HepG2 (cell line): ENCODE data around the gene GRM7. TPM values are rescaled to one million over a fixed set of nuclear protein-coding genes. Genes with fewer than 3 reads are reported as not detected.

ENCODE experiments used
- ATAC-seq: fragments of 200-7000 bp; cut with Tn5 transposase; 3 replicates; pipeline ENCODE4 v1.9.1; 2020; ENCODE audit warnings: mild to moderate bottlenecking, moderate library complexity
- BruUV-seq: library from RNA; stranded (reverse); fragments of 400-500 nt; replicated peaks from 2 replicates; lab custom pipeline; 2021; lab: Mats Ljungman, UMichigan
- CTCF ChIA-PET: fragments of 300-600 bp; formaldehyde crosslinking; extraction: SDS; loops from one replicate; lab custom pipeline; 2021; ENCODE audit warnings: low total read pairs, inconsistent platforms, low intra/inter-chr PET ratio; lab: Yijun Ruan, JAX
- POLR2A ChIA-PET: fragments of 350-600 bp; sonication (Branson Sonifier 250); formaldehyde crosslinking; loops from one replicate; lab custom pipeline; 2020; ENCODE audit warnings: antibody characterized with exemption, inconsistent platforms; lab: Yijun Ruan, JAX
- DNase-seq: peaks from one replicate; pipeline ENCODE4 v3.0.0-alpha.2; 2015; ENCODE audit warnings: low spot score
- FAIRE-seq: peaks from 3 replicates; lab custom pipeline; 2011; peaks lifted over from hg19 to GRCh38; lab: Jason Lieb, UNC
- H2AFZ ChIP-seq: one replicate; pipeline ENCODE4 v1.6.1; 2011; ENCODE audit warnings: low read length, inconsistent platforms
- H3K27ac ChIP-seq: fragments of 300-600 bp; 3 replicates; pipeline ENCODE4 v1.8.0; 2011; ENCODE audit warnings: mixed run types, mild to moderate bottlenecking, mixed read lengths, low read length, inconsistent platforms; ENCODE audit not compliant: insufficient read depth; ENCODE audit errors: extremely low read length
- H3K27me3 ChIP-seq, 2 experiments: fragments of 200-600 bp in 1 of 2; 2 replicates in 1 of 2; 3 replicates in 1 of 2; pipeline versions ENCODE4 v1.6.0 to v1.8.0; 2011; ENCODE audit warnings: low read length in 2 of 2, mild to moderate bottlenecking in 2 of 2, moderate library complexity in 2 of 2, inconsistent platforms in 1 of 2; ENCODE audit not compliant: insufficient read depth in 2 of 2, control insufficient read depth in 1 of 2
- H3K36me3 ChIP-seq, 2 experiments: fragments of 200-600 bp in 1 of 2; replicated peaks in 1 of 2; 2 replicates in 1 of 2; 3 replicates in 1 of 2; pipeline versions ENCODE4 v1.5.1 to v1.8.0; 2011; ENCODE audit warnings: low read length in 2 of 2, inconsistent platforms in 1 of 2; ENCODE audit not compliant: insufficient read depth in 2 of 2, control insufficient read depth in 1 of 2
- H3K4me1 ChIP-seq: 2 replicates; pipeline ENCODE4 v1.5.1; 2012; ENCODE audit warnings: low read length, inconsistent platforms; ENCODE audit not compliant: insufficient read depth
- H3K4me2 ChIP-seq: 2 replicates; pipeline ENCODE4 v1.6.0; 2011; ENCODE audit warnings: low read depth, low read length, inconsistent platforms
- H3K4me3 ChIP-seq, 3 experiments: fragments of 200-600 bp in 1 of 3; sonication (generic), shearing (Covaris generic) in 1 of 3; replicated peaks in 1 of 3; 2 replicates each; pipeline ENCODE4 v1.5.1; 2011 to 2016; ENCODE audit warnings: low read length in 3 of 3, inconsistent platforms in 2 of 3, low read depth in 2 of 3, mild to moderate bottlenecking in 2 of 3, control low read depth in 1 of 3, mixed read lengths in 1 of 3; ENCODE audit not compliant: insufficient read depth in 1 of 3
- H3K79me2 ChIP-seq: one replicate; pipeline ENCODE4 v1.6.1; 2011; ENCODE audit warnings: low read length, inconsistent platforms; ENCODE audit not compliant: insufficient read depth
- H3K9ac ChIP-seq: 2 replicates; pipeline ENCODE4 v1.6.0; 2011; ENCODE audit warnings: mild to moderate bottlenecking, low read depth, low read length, inconsistent platforms; ENCODE audit not compliant: insufficient read depth
- H3K9me3 ChIP-seq: 2 replicates; pipeline ENCODE4 v1.5.1; 2012; ENCODE audit warnings: mild to moderate bottlenecking, low read length
- H4K20me1 ChIP-seq: 2 replicates; pipeline ENCODE4 v1.6.0; 2011; ENCODE audit warnings: inconsistent platforms, mild to moderate bottlenecking, low read length, moderate library complexity; ENCODE audit not compliant: insufficient read depth
- GPN1 ChIP-seq: sonication (generic); formaldehyde crosslinking; IDR thresholded peaks from 2 replicates; pipeline ENCODE4 v1.5.1; 2020; ENCODE audit warnings: missing genetic modification reagents, borderline replicate concordance
- NFKB2 ChIP-seq: sonication (generic); formaldehyde crosslinking; IDR thresholded peaks from 2 replicates; pipeline ENCODE4 v1.4.0; 2020; ENCODE audit warnings: missing genetic modification reagents, borderline replicate concordance
- RBFOX2 ChIP-seq: fragments of 200-400 bp; formaldehyde crosslinking; IDR thresholded peaks from 2 replicates; pipeline ENCODE4 v1.6.1; 2017; ENCODE audit warnings: low read depth, mild to moderate bottlenecking, low read length
- SMYD3 ChIP-seq: sonication (generic); formaldehyde crosslinking; IDR thresholded peaks from 2 replicates; pipeline ENCODE4 v1.8.1; 2023; ENCODE audit warnings: mild to moderate bottlenecking, missing genetic modification reagents
- TMF1 ChIP-seq: sonication (generic); formaldehyde crosslinking; IDR thresholded peaks from 2 replicates; pipeline ENCODE4 v1.8.1; 2022; ENCODE audit warnings: low read depth, missing genetic modification reagents
- ZMYM4 ChIP-seq: sonication (generic); formaldehyde crosslinking; IDR thresholded peaks from 2 replicates; pipeline ENCODE4 v1.8.1; 2023; ENCODE audit warnings: mild to moderate bottlenecking, missing genetic modification reagents
- ZNF256 ChIP-seq: sonication (generic); formaldehyde crosslinking; conservative IDR thresholded peaks from 2 replicates; pipeline ENCODE4 v1.4.0; 2020; ENCODE audit warnings: missing genetic modification reagents
- ZNF292 ChIP-seq: sonication (generic); formaldehyde crosslinking; IDR thresholded peaks from 2 replicates; pipeline ENCODE4 v1.8.1; 2022; ENCODE audit warnings: mild to moderate bottlenecking, low read depth, missing genetic modification reagents, borderline replicate concordance
- ZNF570 ChIP-seq: sonication (generic); formaldehyde crosslinking; IDR thresholded peaks from 2 replicates; pipeline ENCODE4 v1.4.0; 2020; ENCODE audit warnings: mild to moderate bottlenecking, missing genetic modification reagents, borderline replicate concordance
- ZNF749 ChIP-seq: sonication (generic); formaldehyde crosslinking; IDR thresholded peaks from 2 replicates; pipeline ENCODE4 v1.8.0; 2022; ENCODE audit warnings: mild to moderate bottlenecking, missing genetic modification reagents, moderate library complexity, borderline replicate concordance
- ZNF788 ChIP-seq: sonication (generic); formaldehyde crosslinking; IDR thresholded peaks from 2 replicates; pipeline ENCODE4 v1.5.0; 2020; ENCODE audit warnings: mild to moderate bottlenecking, missing genetic modification reagents, borderline replicate concordance
- WGBS: methylation state at CpG from one replicate; pipeline ENCODE4 v1.1.6; 2017; ENCODE audit warnings: low lambda C conversion rate; 5-methylcytosine and 5-hydroxymethylcytosine counted together
- in situ Hi-C: cut with HindIII; loops from 2 replicates; pipeline ENCODE4 v1.10.0; 2017; ENCODE audit warnings: low pct_unique_long_range_greater_than_20kb; ENCODE audit not compliant: extremely low pct_ligation_motif_present
- intact Hi-C: fragments of 100-400 bp; cut with micrococcal nuclease; formaldehyde crosslinking; loops from one replicate; pipeline ENCODE4 v1.10.0; 2022; ENCODE audit not compliant: unreplicated experiment
- polyA plus RNA-seq, 8 experiments: library from polyadenylated mRNA; depleted of rRNA in 3 of 8; stranded (reverse) in 7 of 8; unstranded in 1 of 8; fragments of >200 nt; fragmentation: Illumina TruSeq in 4 of 8; extraction: Trizol in 4 of 8; gene quantifications; 2 replicates each; pipeline versions ENCODE4 v1.2.1 to v1.2.3, GENCODE V29; 2011 to 2016; ENCODE audit warnings: low read depth in 4 of 8, missing spikeins in 1 of 8, mixed read lengths in 1 of 8; ENCODE audit not compliant: insufficient read depth in 1 of 8
- total RNA-seq, 5 experiments: library from RNA; depleted of rRNA; stranded (reverse); fragments of >200 nt; fragmentation: Illumina TruSeq; extraction: Trizol; gene quantifications; 2 replicates each; pipeline ENCODE4 v1.2.3, GENCODE V29; 2016; ENCODE audit warnings: low read depth in 1 of 5
- TF ChIP-seq, protein P1 (sequence below): sonication (generic); formaldehyde crosslinking; IDR thresholded peaks from 2 replicates; pipeline ENCODE4 v1.5.0; 2020; ENCODE audit warnings: missing genetic modification reagents
- TF ChIP-seq, protein P2 (sequence below): sonication (generic); formaldehyde crosslinking; IDR thresholded peaks from 2 replicates; pipeline ENCODE4 v1.5.0; 2020; ENCODE audit warnings: missing genetic modification reagents

GRM7 gene
- total and polyA plus RNA-seq, 2 of the 13 experiments (the other 11 are each of a cell fraction or from before 2014, with no cell fraction given): not detected

- 6% methylated on average over 4 of the region's 4 CpGs for WGBS
- H3K36me3 ChIP-seq: no peaks in the 10 kb centered on the region
- POLR2A ChIA-PET: no interaction called here
- H3K4me2 ChIP-seq: no peak overlapping the region
- no peaks in the 10 kb centered on the region for H3K79me2 ChIP-seq
- no peaks in the 10 kb centered on the region for H3K4me1 ChIP-seq
- H3K27me3 ChIP-seq: no peaks in the 10 kb centered on the region
- ATAC-seq (no peak), FAIRE-seq (no peak), DNase-seq (no peak)
- BruUV-seq: no TSS peak
- no peak overlapping the region for H3K27ac ChIP-seq
- peaks cover 86% of the 10 kb centered on the region for H3K9me3 ChIP-seq
- CTCF ChIA-PET: no interaction called here
- H3K4me3 ChIP-seq: no peak overlapping the region
- in situ Hi-C loops: no loop called here
- intact Hi-C loops: no loop called here
- H3K9ac ChIP-seq: no peak overlapping the region
- H4K20me1 ChIP-seq: no peaks in the 10 kb centered on the region
- H2AFZ ChIP-seq: no peak overlapping the region
- no peak for TF ChIP-seq ZNF256 (CRISPR knock-in tag)
- TF ChIP-seq GPN1 (CRISPR knock-in tag): no peak
- no peak for TF ChIP-seq NFKB2 (CRISPR knock-in tag)
- no peak for TF ChIP-seq TMF1 (CRISPR knock-in tag)
- no peak for TF ChIP-seq ZNF570
- no peak for TF ChIP-seq SMYD3 (CRISPR knock-in tag)
- TF ChIP-seq RBFOX2: no peak
- TF ChIP-seq, protein P1, sequence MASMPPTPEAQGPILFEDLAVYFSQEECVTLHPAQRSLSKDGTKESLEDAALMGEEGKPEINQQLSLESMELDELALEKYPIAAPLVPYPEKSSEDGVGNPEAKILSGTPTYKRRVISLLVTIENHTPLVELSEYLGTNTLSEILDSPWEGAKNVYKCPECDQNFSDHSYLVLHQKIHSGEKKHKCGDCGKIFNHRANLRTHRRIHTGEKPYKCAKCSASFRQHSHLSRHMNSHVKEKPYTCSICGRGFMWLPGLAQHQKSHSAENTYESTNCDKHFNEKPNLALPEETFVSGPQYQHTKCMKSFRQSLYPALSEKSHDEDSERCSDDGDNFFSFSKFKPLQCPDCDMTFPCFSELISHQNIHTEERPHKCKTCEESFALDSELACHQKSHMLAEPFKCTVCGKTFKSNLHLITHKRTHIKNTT (CRISPR knock-in tag): no peak
- TF ChIP-seq ZNF749 (CRISPR knock-in tag): no peak
- no peak for TF ChIP-seq ZNF788 (CRISPR knock-in tag)
- TF ChIP-seq ZNF292 (CRISPR knock-in tag): no peak
- TF ChIP-seq, protein P2, sequence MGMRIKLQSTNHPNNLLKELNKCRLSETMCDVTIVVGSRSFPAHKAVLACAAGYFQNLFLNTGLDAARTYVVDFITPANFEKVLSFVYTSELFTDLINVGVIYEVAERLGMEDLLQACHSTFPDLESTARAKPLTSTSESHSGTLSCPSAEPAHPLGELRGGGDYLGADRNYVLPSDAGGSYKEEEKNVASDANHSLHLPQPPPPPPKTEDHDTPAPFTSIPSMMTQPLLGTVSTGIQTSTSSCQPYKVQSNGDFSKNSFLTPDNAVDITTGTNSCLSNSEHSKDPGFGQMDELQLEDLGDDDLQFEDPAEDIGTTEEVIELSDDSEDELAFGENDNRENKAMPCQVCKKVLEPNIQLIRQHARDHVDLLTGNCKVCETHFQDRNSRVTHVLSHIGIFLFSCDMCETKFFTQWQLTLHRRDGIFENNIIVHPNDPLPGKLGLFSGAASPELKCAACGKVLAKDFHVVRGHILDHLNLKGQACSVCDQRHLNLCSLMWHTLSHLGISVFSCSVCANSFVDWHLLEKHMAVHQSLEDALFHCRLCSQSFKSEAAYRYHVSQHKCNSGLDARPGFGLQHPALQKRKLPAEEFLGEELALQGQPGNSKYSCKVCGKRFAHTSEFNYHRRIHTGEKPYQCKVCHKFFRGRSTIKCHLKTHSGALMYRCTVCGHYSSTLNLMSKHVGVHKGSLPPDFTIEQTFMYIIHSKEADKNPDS (CRISPR knock-in tag): no peak
- TF ChIP-seq ZMYM4: no peak
Observed at GRCh38 chr3:7333125-7333524, 472.2 kb downstream of the GRM7 start.
